OCI-LY1 (cell line): Measurements from ENCODE around the gene ARHGAP44.
A peak's percentile ranks its signal among the peaks of the same experiment; 100 is the strongest.

ENCODE experiments used
- H2AFZ ChIP-seq: fragments of 200-600 bp; sonication (generic), shearing (Covaris generic); 2 replicates; pipeline ENCODE4 v1.6.0; 2014; ENCODE audit warnings: antibody characterized with exemption, mild to moderate bottlenecking, low read length
- H3F3A ChIP-seq: fragments of 200-600 bp; sonication (generic), shearing (Covaris generic); 2 replicates; pipeline ENCODE4 v1.6.0; 2014; ENCODE audit warnings: mild to moderate bottlenecking, antibody characterized with exemption, low read length, moderate library complexity; ENCODE audit not compliant: insufficient read depth
- H3K27ac ChIP-seq: fragments of 200-600 bp; sonication (generic); 2 replicates; pipeline ENCODE4 v1.5.1; 2014; ENCODE audit warnings: low read length, mixed run types, mild to moderate bottlenecking, low read depth; ENCODE audit not compliant: poor library complexity, severe bottlenecking
- H3K27me3 ChIP-seq: fragments of 200-600 bp; sonication (generic); 2 replicates; pipeline ENCODE4 v1.6.0; 2014; ENCODE audit warnings: antibody characterized with exemption, mild to moderate bottlenecking, low read length, moderate library complexity; ENCODE audit not compliant: insufficient read depth
- H3K36me3 ChIP-seq: fragments of 200-600 bp; sonication (generic); 2 replicates; pipeline ENCODE4 v1.6.1; 2014; ENCODE audit warnings: mild to moderate bottlenecking, antibody characterized with exemption, low read length, moderate library complexity, mixed read lengths; ENCODE audit not compliant: insufficient read depth
- H3K4me1 ChIP-seq: fragments of 200-600 bp; sonication (generic); 2 replicates; pipeline ENCODE4 v1.5.1; 2014; ENCODE audit warnings: mild to moderate bottlenecking, low read length, moderate library complexity; ENCODE audit not compliant: insufficient read depth, severe bottlenecking
- H3K4me2 ChIP-seq: fragments of 200-600 bp; sonication (generic), shearing (Covaris generic); 2 replicates; pipeline ENCODE4 v1.6.1; 2014; ENCODE audit warnings: low read length
- H3K4me3 ChIP-seq: fragments of 200-600 bp; sonication (generic); 2 replicates; pipeline ENCODE4 v1.5.1; 2014; ENCODE audit warnings: low read length, low read depth, mild to moderate bottlenecking, mixed read lengths; ENCODE audit not compliant: poor library complexity, severe bottlenecking
- H3K79me2 ChIP-seq: fragments of 200-600 bp; shearing (Covaris generic); 2 replicates; pipeline ENCODE4 v1.6.1; 2016; ENCODE audit warnings: mixed run types, low read length, mixed read lengths; ENCODE audit not compliant: insufficient read depth
- H3K9ac ChIP-seq: fragments of 200-600 bp; sonication (generic), shearing (Covaris generic); 2 replicates; pipeline ENCODE4 v1.6.1; 2014; ENCODE audit warnings: mild to moderate bottlenecking, low read length, mixed read lengths
- H3K9me2 ChIP-seq: fragments of 200-600 bp; sonication (generic), shearing (Covaris generic); 2 replicates; pipeline ENCODE4 v1.6.1; 2014; ENCODE audit warnings: low read depth, mild to moderate bottlenecking, low read length, mixed read lengths
- H3K9me3 ChIP-seq: fragments of 200-600 bp; shearing (Covaris generic); 2 replicates; pipeline ENCODE4 v1.6.1; 2014; ENCODE audit warnings: low read length, mixed read lengths
- H4K20me1 ChIP-seq: fragments of 200-600 bp; sonication (generic), shearing (Covaris generic); 2 replicates; pipeline ENCODE4 v1.6.0; 2016; ENCODE audit warnings: mild to moderate bottlenecking, low read length; ENCODE audit not compliant: insufficient read depth
- EZH2 ChIP-seq: fragments of 200-600 bp; sonication (generic), shearing (Covaris generic); IDR thresholded peaks from 2 replicates; pipeline ENCODE4 v1.8.0; 2017; ENCODE audit warnings: borderline replicate concordance, mixed run types, mild to moderate bottlenecking, antibody characterized with exemption, low read length, moderate library complexity, mixed read lengths
- TF ChIP-seq, protein P1 (sequence below): fragments of 200-600 bp; sonication (generic), shearing (Covaris generic); IDR thresholded peaks from 2 replicates; pipeline ENCODE4 v1.5.1; 2017; ENCODE audit warnings: mild to moderate bottlenecking, antibody characterized with exemption, low read length, moderate library complexity, mixed read lengths

The ARHGAP44 gene

DNA sequence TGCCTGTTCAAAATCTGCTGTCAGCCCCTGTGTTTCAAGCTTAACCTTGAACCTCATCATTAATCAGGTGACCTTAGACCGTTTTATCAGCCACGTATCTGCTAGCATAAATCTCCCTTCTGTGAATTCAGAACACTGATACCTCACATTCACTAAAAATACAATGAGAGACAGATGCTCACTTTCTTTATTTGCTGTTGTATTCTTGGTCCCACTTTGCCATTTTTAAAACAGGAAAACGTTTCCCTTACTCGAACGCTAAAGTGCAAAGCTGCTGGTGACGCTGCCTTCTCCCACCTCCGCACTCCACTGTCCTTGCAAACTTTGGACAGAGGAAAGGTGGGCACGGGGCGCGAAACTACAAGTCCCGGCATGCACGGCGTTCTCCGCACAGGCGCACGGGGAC, 220 bp upstream of the ARHGAP44 start:
- Histone ChIP-seq H3K79me2 (no peaks in the 10 kb centered on the region), H3K4me1 (peaks cover 4% of the 10 kb centered on the region), H4K20me1 (no peaks in the 10 kb centered on the region), H3K27ac (no peak overlapping the region), H3K9me2 (no peaks in the 10 kb centered on the region), H3F3A (no peaks in the 10 kb centered on the region), H3K9ac (peak overlapping the region; percentile 35; the same call in 1 of the 2 replicates), H3K4me3 (peak overlapping the region; percentile 62), H3K27me3 (no peaks in the 10 kb centered on the region), H3K4me2 (peak overlapping the region; percentile 67), H3K36me3 (no peaks in the 10 kb centered on the region), H2AFZ (no peak overlapping the region), H3K9me3 (no peaks in the 10 kb centered on the region)
- no peak for TF ChIP-seq EZH2
- TF ChIP-seq, protein P1, sequence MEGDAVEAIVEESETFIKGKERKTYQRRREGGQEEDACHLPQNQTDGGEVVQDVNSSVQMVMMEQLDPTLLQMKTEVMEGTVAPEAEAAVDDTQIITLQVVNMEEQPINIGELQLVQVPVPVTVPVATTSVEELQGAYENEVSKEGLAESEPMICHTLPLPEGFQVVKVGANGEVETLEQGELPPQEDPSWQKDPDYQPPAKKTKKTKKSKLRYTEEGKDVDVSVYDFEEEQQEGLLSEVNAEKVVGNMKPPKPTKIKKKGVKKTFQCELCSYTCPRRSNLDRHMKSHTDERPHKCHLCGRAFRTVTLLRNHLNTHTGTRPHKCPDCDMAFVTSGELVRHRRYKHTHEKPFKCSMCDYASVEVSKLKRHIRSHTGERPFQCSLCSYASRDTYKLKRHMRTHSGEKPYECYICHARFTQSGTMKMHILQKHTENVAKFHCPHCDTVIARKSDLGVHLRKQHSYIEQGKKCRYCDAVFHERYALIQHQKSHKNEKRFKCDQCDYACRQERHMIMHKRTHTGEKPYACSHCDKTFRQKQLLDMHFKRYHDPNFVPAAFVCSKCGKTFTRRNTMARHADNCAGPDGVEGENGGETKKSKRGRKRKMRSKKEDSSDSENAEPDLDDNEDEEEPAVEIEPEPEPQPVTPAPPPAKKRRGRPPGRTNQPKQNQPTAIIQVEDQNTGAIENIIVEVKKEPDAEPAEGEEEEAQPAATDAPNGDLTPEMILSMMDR, result no peak

DNA sequence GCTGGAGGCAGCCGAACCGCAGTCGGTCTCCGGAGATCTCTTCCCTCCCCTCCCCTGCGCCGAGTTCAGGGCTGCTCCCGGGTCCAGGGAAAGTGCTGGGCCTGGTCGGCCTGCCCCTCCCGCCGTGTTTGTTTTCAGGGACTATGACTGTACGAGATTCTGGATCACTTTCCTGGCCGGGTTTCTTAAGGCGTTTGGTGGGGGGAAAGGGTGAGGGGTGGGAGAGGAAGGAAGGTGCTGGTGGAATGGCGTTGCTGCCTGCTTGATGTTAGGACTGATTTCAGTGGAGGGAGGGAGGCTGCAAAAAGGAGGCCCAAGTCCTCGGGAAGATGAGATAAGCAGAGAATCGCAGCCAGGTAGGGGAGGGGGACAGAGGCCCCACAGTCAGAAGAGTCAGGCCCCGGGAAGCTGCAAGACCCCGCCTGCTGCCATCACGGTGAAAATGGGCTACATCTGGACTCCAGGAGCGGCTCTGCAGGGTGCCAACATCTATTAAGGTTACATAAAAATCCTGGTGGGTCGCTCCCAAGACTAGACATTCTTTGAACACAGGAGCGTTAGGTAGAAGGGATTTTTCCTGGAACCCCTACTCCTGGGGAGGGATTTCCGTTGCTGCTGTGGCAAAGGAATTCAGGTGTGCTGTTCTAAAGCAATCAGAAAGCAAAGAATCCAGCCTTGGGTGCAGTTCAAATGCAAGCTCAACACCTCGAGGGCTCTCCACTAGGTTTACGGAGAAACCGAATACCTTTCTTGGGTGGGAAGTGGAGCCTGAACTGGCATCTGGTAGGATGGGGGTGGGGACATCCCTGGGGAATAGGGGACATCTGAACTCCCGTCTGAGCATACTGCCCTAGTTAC, 1.2 kb downstream of the ARHGAP44 start:
- peak overlapping the region; percentile 67 for H3K4me2 ChIP-seq
- H3K9ac ChIP-seq, result no peak overlapping the region

DNA sequence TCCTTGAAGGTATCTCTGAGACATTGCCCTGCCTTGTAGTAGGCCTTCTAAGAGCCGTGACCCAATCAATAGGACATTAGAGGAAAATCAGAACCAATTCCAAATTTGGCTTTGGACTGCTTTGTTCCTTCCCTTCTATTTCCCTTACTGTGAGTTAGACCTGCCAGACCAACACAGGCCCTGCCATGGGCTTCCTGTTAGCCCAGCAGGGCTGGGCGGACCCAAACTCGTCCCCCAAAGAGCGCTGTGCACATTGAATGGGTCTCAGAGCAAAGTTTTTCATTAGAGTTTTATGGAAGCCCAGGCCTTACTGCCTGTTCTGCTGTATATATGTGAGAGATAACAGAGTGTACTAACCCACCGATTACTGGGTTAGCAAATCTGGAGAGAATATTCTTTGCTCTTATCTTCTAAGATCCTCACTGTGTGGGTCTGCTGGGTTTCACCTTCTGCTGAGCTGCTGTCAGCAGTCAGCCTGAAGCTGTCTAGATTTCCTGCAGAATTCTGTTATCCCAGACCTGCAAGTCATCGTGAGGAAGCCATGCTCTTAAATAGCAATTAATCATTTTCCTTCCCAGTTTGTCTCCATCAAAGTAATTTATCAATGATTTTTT, 5.7 kb downstream of the ARHGAP44 start:
- H3K27ac ChIP-seq, result no peak overlapping the region
- H3F3A ChIP-seq, result no peaks in the 10 kb centered on the region
- H3K9ac ChIP-seq, result no peak overlapping the region
- H3K9me3 ChIP-seq, result no peaks in the 10 kb centered on the region; the same call in 1 of the 2 replicates
- H3K4me3 ChIP-seq, result no peak overlapping the region
- H3K79me2 ChIP-seq, result no peaks in the 10 kb centered on the region
- peaks cover 3% of the 10 kb centered on the region for H3K4me1 ChIP-seq
- H4K20me1 ChIP-seq, result no peaks in the 10 kb centered on the region
- no peak overlapping the region for H2AFZ ChIP-seq
- TF ChIP-seq EZH2, result no peak
- TF ChIP-seq, protein P1, result no peak
- H3K4me2 ChIP-seq, result no peak overlapping the region
- no peaks in the 10 kb centered on the region for H3K9me2 ChIP-seq
- no peaks in the 10 kb centered on the region for H3K27me3 ChIP-seq
- H3K36me3 ChIP-seq, result no peaks in the 10 kb centered on the region

More for the DNA sequence above, 1.2 kb downstream of the ARHGAP44 start:
- H3F3A ChIP-seq, result no peaks in the 10 kb centered on the region
- no peaks in the 10 kb centered on the region for H3K27me3 ChIP-seq
- TF ChIP-seq EZH2, result no peak
- H3K9me3 ChIP-seq, result no peaks in the 10 kb centered on the region
- H3K27ac ChIP-seq, result no peak overlapping the region
- H2AFZ ChIP-seq, result no peak overlapping the region
- no peaks in the 10 kb centered on the region for H3K36me3 ChIP-seq
- H4K20me1 ChIP-seq, result no peaks in the 10 kb centered on the region
- H3K4me3 ChIP-seq, result peak overlapping the region; percentile 62
- no peaks in the 10 kb centered on the region for H3K79me2 ChIP-seq
- H3K9me2 ChIP-seq, result no peaks in the 10 kb centered on the region
- peaks cover 4% of the 10 kb centered on the region for H3K4me1 ChIP-seq
